PC-3 (cell line): Measurements from ENCODE around the gene BPHL.

Source experiments
- EZH2 ChIP-seq: fragments of 300-600 bp; sonication (generic); IDR thresholded peaks from one replicate; pipeline ENCODE4 v1.6.1; 2017; ENCODE audit warnings: antibody characterized with exemption, mild to moderate bottlenecking, low read length; ENCODE audit not compliant: unreplicated experiment
- EZH2phosphoT487 ChIP-seq: fragments of 300-600 bp; sonication (generic); IDR thresholded peaks from 2 replicates; pipeline ENCODE4 v1.6.1; 2018; ENCODE audit warnings: mild to moderate bottlenecking, antibody characterized with exemption, low read length, borderline replicate concordance
- TF ChIP-seq, protein P1 (sequence below): fragments of 300-600 bp; sonication (generic); conservative IDR thresholded peaks from 2 replicates; pipeline ENCODE4 v1.5.1; 2017; ENCODE audit warnings: antibody characterized with exemption, low read depth, mild to moderate bottlenecking, low read length

DNA sequence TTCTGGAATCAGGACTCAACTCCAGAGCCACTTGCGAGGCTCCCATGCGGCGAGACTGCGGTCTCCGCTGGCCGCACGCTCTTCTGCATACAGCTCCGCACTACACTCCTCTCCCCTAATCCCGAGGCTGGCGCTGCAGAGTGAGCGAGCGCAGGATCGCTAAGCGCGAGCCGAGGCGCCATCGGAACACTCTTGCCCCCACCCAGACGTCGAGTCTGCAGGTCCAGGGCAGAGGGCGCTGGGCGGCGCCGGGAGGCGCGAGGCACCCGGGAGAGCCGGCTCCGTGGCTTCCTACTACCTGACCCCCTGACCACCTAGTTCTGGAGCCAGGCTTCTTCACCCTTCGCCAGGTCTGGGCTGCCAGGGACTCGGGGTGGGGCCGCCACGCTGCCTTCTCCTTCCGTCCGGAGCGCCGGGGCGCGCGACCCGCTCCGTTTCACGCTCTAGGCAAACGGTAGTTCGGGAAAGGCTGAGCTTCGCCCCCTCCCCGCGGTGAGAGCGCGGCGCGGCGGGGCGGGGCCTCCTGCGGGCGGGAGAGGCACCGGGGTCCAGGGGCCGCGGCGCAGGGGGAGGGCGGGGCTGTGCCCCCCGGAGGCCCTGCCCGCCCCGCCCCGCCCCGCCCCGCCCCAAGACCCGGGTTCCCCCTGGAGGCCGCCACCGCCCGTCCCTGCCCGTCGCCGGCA is 44.2 kb downstream of the BPHL start:
- TF ChIP-seq, protein P1, sequence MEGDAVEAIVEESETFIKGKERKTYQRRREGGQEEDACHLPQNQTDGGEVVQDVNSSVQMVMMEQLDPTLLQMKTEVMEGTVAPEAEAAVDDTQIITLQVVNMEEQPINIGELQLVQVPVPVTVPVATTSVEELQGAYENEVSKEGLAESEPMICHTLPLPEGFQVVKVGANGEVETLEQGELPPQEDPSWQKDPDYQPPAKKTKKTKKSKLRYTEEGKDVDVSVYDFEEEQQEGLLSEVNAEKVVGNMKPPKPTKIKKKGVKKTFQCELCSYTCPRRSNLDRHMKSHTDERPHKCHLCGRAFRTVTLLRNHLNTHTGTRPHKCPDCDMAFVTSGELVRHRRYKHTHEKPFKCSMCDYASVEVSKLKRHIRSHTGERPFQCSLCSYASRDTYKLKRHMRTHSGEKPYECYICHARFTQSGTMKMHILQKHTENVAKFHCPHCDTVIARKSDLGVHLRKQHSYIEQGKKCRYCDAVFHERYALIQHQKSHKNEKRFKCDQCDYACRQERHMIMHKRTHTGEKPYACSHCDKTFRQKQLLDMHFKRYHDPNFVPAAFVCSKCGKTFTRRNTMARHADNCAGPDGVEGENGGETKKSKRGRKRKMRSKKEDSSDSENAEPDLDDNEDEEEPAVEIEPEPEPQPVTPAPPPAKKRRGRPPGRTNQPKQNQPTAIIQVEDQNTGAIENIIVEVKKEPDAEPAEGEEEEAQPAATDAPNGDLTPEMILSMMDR: no peak
- TF ChIP-seq EZH2phosphoT487: no peak
- no peak for TF ChIP-seq EZH2
